GM21381 (cell line): ENCODE data around the gene CPEB2.

Source experiments
- ATAC-seq: cut with Tn5 transposase; IDR thresholded peaks from one replicate; pipeline ENCODE4 v1.9.1; 2021; ENCODE audit warnings: mild to moderate bottlenecking, moderate library complexity; ENCODE audit not compliant: unreplicated experiment

Gene CPEB2

DNA sequence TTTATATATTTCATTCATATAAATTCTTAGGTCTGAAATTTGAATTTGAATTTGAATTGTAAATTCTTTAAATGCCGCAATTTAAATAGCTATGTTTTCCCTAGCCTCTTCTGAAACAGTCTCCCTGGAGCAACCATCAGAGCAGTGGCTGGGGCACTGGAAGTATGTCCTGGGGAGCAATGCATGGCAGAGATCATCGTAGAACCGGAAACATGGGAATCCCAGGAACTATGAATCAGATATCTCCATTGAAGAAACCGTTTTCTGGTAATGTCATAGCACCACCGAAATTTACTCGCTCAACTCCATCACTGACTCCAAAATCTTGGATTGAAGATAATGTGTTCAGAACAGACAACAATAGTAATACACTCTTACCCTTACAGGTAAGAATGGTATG lies 4.9 kb downstream of the CPEB2 start:
- no peak for ATAC-seq

DNA sequence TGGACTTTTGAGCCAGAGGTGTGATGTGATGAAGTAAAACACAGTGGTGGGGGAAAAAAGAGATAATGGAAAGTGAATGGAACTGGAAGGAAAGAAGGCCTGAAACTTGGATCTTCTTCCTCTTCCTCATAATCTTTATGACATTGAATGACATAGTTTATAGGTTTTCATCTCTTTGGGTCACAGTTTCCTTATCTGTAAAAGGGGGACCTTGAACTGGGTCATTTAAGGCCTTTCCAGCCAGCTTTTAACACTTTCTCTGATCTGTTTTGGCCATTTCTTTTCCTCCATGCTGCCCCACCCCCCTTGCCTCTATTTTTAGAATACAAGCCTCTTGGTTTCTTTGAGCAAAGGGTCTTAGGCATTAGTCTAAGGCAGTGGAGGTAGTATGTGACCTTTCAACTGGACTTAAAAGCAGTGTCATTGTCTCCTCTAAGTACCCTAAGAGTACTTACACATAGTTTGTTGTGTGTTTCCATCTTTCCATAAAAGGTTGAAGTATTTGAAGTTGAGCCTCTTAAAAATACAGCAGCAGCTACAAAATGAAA lies 7.8 kb downstream of the CPEB2 start:
- no peak for ATAC-seq

- no peak for ATAC-seq
Observed at GRCh38 chr4:15011166-15011565, 8.9 kb downstream of the CPEB2 start.

DNA sequence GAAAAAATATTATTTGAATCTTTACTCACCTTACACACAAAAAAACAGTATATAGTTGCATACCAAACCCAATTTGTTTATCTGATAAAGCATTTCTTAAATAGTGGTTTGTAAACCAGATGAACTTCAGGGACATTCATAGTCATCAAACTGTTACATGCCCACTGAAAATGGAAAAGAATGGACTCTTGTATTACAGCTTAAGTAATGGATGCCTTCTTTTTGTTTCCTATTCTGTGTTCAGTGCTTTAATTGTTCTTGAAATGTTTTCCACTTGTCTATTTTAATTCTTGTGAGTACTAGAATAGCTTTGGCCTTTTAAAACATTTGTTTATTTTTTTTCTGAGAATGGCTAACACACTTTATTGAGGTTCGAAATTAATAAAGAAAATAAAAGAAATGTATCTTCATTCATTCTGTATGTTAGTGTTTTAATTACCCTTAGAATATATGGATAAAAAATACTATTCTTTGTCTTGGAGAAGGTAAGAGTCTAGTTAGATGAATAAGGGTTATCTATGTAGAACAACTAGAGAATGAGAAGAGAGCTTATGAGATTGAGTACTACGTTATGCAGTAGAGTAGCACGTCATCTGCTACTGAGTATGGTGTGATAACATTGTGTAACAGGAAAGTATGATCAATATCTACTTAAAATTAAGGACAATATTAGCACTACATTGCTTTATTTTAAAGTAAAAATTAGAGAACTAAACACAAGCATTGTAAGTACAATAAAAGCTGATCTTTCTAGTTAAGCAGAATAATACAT lies 9.9 kb downstream of the CPEB2 start:
- no peak for ATAC-seq

DNA sequence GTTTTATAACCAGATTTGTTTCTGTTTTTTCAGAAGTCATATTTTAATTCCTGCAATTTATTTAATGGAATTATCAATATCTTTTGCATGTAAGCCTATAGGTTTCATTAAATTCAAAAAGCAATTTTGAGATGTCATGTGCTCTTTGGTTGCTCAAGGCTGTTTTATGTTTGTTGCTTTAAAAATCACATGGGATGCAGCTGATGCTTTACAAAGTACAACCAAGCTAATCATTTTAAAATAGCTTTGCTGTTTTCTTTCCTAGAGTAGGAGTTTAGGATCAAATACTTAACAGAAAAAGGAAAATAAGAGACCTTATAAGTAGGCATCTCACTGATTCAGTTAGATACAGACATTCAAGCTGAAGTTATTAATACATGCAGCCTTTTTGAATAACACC lies 11.3 kb downstream of the CPEB2 start:
- ATAC-seq: no peak

GRCh38 chr4:15015170-15015569 lies 12.9 kb downstream of the CPEB2 start:
- no peak for ATAC-seq

DNA sequence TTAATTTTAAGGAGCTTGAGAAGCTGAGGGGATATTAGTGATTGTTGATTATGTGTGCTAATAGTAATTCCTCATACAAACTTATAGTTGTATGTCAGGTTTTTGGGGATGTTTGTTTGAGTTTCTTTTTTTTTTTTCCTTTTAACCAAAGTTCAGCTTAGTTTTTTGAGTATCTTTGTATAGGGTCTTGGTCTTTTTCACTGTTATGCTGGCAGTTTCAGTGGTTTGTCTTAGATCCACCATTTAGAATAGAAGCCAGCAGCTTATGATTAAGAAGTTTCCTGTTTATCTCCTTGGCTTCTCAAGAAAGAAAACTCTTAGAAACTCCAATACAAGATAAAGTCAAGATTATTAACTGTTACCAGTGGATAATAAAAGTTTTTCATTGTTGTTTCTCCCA lies 16.1 kb downstream of the CPEB2 start:
- no peak for ATAC-seq

GRCh38 chr4:15020502-15021286 lies 18.4 kb downstream of the CPEB2 start:
- peak; percentile 56 for ATAC-seq

DNA sequence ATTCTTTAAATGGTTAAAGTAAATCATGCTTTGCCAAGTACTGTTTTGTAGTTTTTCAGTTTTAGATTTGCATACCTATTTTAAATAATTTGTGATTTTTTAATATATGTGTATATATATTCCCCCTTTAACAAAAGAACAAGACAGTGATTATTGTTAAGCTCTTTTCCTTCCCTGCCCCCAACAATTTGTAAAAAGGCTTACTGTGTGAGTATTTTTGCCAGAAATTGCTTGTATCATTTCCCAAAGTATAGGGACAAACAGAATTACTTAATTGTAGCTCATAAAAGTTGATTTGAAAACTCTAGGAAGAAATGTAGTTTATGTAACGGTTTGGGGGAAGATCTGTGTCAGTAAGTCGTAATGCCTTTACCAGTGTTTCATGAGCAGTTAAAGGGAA lies 19.0 kb downstream of the CPEB2 start:
- no peak for ATAC-seq

- ATAC-seq: no peak
Observed at GRCh38 chr4:15021946-15022345, 19.7 kb downstream of the CPEB2 start.

- ATAC-seq: no peak
Observed at GRCh38 chr4:15024386-15024785, 22.1 kb downstream of the CPEB2 start.

DNA sequence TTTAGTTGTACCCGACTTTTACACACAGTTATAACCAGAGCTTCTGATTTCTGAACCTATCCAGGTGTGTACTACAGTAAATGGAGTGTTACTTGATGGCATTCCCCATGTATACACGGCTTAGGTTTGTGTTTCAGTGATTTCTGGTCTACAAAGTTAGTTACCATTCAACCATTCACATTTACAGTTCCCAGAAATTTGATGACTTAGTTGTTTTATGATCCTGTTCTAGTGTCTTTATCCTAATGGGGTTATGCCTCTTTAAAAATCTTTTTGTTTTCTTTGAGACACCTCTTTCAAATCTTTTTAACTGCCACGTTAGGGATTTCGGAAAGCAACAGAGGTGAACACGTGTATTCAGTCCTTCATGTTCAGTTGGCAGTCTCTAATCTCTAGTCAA lies 23.4 kb downstream of the CPEB2 start:
- no peak for ATAC-seq

GRCh38 chr4:15027921-15028435 lies 25.7 kb downstream of the CPEB2 start:
- no peak for ATAC-seq

DNA sequence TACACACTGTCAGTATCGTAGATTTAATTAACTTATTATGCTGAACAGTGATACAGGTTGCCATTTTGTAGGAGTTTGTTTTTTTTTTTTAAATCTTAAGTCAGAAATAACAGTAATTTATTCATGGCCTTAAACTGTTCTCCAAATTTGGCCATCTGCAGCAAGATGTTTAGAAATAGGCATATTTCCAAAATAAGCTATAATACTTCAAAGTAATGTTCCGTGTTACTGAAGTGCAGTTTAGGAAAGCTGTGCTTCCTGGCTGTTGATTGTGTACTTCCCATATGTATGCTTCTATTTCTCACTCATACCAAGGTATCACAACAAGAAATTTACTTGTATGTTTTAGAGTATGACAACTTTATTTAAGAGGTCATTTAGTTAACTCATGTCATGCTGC lies 28.9 kb downstream of the CPEB2 start:
- no peak for ATAC-seq

GRCh38 chr4:15031993-15032675 lies 29.9 kb downstream of the CPEB2 start:
- no peak for ATAC-seq

DNA sequence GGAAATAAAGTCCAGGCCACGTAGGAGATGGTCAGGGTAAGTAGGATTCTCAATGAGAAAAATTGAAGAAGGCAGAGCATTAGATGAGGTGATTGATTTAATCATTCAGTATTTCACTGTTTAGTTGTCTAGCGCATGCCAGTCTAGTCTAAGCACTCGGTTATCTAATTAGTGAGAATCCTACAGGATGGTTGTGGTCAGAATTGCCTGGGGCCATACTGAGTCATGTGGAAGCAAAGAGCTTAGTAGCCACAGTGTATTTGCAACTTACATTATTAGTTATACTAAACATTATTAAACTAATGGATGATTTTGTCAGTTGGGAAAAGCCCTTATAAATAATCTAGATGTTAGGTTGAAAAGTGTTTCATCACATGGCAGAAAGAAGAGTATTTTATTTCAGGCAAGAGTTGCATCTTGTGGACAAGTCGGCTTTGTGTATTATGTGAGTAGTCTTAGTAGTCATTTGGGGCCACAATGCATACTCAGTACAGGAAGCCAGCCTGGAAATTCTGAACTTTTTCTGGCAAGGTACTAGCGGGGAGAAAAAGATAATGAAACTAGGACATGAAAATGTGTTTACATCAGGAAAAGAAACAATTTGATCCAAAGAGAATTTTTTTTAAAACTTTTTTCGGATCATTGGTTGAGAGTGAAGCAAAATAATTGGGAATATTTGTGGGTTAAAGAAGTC lies 31.9 kb downstream of the CPEB2 start:
- no peak for ATAC-seq

DNA sequence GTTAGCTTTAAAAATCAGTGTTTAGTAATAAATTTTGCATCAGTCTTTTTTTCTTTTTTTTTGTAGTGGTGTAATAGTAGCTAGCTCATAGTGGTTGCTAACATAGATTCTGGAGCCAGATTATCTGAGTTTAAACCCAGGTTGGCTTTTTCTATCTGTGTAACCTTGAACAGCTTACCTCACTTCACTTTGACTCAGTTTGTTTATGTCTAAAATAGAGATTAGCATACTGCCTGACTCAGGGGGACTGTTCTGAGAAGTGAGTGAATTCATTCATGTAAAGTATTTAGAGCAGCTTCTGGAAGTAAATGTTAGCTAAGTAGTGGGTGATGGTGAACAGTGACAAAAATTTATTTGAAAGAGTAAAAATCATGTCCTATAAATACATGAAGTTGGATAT lies 32.9 kb downstream of the CPEB2 start:
- ATAC-seq: no peak

- no peak for ATAC-seq
Observed at GRCh38 chr4:15037923-15038541, 35.8 kb downstream of the CPEB2 start.

DNA sequence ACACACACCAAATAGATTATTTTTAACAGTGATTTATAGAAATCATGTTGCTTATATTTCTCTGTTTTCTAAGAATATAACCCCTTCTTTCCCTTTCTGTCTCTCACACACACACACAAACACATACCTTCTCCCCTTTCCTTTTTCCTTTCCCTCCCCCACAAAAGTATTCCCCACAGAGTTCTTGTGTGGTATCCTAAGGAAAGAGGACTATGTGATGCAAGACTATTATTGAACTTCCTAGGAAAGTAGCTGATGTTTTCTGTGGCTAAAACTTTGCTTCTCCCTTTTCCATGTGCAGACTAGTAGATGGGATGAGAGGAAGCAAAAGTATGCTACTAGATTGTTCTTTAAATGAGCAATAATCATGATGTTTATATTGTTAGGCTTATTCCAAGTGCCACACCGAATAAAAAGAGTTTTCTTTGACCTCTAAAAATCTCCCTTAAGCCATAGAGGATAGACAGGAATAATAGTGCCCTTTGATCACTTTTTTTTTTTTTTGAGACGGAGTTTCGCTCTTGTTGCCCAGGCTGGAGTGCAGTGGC lies 38.7 kb downstream of the CPEB2 start:
- no peak for ATAC-seq
